Activated effector memory CD4-positive, alpha-beta T cell treated with anti-CD3 and anti-CD28 coated beads, Interleukin-2, amount 50 U/mL, for 16 hours (primary cell): ENCODE measurements around the gene WIZ.
"Not testable (repeated sequence)": the region's sequence is repeated elsewhere in the genome, so short reads cannot be mapped to it uniquely, and the experiment has no call there.

ENCODE experiments used
- DNase-seq: peaks from one replicate; pipeline ENCODE4 v3.0.0-alpha.2; 2020

The WIZ gene

GRCh38 chr19:15401397-15401710 lies 48.4 kb downstream of the WIZ start:
- DNase-seq, result no peak

DNA sequence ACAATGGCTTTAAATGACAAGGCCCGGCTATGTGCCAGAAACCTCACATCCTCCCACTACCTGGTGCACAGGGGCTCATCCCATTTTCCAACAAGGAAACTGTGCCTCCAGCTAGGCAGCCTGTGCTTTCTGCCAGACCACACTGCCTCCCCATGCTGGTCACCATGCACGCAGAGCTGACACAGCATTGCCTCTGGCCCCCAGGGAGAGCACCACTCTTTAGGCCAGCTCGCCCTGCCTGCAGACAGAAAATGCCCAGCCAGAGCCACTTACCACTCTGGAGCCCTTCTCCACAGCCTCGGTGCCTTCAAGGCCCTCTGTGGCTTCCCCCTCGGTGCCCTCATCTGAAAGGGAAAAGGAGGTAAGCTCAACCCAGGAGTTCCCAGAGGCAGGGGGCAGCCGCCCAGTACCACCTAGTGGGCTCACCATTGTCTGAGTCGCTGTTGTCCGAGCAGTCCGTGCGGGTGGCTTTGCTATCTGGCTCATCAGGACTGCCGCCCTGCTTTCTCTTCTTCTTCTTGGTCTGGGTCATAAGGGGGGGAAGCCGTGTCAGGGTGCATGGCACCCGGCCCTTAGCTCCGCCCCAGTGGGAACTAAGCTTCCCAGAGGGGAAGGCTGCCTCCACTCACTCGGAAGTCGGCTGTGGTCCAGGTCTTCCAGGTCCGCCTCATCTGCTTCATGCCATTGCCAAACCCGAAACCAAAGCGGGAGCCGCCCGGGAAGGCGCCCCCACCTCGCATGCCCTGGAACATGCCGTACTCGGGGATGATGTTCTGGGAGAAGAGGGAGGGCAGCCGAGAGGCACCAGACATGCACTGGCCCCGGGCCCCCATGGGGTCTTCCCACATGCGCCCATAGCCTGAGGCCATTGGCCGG lies 49.0 kb downstream of the WIZ start:
- DNase-seq, result no peak

GRCh38 chr19:15399635-15400034 lies 50.1 kb downstream of the WIZ start:
- DNase-seq, result no peak

DNA sequence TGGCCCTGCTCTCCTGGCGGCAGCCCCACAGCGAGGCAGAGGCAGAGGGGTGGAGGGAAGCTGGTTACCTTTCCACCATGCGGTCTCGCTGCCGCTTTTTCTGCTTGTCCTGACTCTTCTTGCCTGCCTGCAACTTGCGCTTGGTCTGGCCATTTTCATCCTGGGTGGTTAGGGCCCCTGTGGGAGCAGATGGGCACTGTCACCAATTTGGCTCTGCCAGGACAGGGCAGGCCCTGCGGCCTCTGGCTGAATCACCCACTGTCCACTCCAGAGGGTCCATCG lies 50.6 kb downstream of the WIZ start:
- DNase-seq, result no peak

GRCh38 chr19:15398501-15399233 lies 51.1 kb downstream of the WIZ start:
- DNase-seq, result no peak

DNA sequence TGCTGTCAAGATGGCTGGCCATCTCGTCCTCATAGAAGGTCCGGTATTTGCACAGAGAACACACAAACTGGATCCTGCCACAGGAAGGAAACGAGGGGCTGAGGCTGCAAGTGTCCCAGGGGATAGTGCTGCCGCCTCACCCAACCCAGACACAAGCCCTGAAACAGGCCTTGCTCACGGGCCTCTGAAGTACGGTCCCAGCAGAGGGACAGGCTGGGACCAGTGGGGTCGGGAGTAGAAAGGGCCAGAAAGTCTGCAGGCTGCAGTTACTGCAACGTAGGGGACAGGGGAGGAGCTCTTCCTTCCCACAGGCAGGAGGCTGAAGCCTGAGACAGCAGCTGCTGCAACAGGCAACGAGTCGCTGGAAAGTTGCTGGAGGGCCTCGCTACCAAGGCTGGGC lies 52.0 kb downstream of the WIZ start:
- DNase-seq, result no peak

DNA sequence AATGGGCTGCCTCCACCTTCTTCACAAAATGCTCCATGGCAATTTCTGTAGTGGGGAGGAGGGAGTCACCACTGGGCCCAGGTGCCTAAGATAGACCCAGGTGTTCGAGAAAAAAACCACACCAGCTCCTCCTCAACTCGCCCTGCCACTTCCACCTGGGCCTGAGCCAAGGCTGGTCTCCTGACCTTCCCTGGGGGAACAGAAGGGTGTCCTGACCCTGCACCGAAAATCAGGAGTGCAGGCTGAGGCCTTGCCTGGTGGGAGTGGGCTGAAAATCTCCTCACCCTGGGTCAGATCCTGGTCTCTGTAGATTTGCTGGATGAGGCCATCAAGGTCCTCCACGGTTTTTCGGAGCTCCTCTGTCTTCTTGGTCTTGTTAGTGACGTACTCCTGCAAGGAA lies 52.5 kb downstream of the WIZ start:
- no peak for DNase-seq

GRCh38 chr19:15396436-15396835 lies 53.3 kb downstream of the WIZ start:
- DNase-seq, result no peak

DNA sequence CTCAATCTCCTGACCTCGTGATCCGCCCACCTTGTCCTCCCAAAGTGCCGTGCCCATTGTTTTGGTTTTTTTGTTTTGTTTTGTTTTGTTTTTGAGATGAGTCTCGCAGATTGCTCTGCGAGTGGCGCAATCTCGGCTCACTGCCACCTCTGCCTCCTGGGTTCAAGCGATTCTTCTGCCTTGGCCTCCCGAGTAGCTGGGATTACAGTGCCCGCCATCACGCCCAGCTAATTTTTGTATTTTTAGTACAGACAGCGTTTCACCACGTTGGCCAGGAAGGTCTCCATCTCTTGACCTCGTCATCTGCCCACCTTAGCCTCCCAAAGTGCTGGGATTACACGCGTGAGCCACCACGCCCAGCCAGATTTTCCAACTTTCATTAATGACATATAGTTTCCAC lies 54.5 kb downstream of the WIZ start:
- DNase-seq, result not testable (repeated sequence)

- no peak for DNase-seq
These were observed 55.3 kb downstream of the WIZ start for GRCh38 chr19:15394426-15394825.

DNA sequence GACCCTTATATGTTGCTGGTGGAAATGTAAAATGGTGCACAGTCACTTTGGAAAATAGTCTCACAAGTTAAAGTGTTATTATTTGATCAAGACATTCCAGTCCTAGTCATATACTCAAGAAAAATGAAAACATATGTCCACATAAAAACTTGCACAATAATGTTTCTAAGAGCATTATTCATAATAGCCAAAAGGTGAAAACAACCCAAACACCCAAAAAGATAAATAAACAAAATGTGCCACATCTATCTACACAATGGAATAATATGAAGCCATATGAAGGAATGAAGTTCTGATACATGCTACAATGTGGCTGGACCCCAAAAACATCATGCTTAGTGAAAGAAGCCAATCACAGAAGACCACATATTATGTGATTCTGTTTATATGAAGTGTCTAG lies 55.8 kb downstream of the WIZ start:
- DNase-seq, result no peak

- no peak for DNase-seq
These were observed 58.9 kb downstream of the WIZ start for GRCh38 chr19:15390814-15391213.

- no peak for DNase-seq
These were observed 67.9 kb downstream of the WIZ start for GRCh38 chr19:15381864-15382263.

- no peak for DNase-seq
These were observed 68.3 kb downstream of the WIZ start for GRCh38 chr19:15381429-15381828.

GRCh38 chr19:15379999-15380647 lies 69.6 kb downstream of the WIZ start:
- no peak for DNase-seq

DNA sequence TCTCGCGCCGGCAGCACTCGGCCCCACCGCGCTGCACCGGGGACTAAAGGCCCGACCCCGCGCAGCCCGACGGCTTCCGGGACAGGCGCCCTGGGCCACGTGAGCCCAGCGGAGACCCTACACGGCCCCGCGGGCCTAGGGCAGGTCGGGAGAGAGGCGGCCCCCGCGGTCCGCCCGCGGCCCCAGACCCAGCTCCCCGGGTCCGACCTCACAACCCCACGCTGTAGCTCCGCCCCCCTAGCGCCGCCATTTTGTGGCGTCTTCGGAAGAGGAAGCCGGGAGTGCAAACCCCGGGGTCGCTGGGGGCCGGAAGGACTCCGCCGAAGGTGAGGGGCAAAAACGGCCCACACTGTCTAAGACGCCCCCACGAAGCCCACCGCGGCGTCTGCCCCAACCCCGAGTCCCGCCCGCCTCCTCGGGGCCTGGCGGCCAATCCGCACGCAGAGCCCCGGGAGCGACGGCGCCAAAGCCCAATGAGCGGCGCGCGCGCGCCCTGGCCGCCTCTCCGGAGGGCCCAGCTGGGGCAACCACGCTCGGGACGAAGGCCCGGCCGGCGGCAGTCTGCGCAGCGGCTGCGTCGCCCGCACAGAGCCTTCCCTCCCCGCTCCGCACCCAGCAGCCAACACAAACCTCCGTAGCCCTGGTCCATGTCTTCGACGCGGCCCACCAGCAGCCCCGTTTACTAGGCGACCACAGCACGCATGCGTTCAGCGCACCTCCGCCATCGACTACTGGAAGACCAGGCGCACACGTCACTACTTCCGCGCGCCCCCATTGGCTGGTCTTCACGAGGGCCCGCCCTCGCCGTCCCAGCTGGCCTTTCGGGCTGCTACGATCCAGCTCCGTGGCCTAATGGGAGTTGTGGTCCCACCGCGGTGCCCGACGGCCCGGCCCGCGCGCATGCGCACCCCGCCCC lies 70.4 kb downstream of the WIZ start, which contains the start of gene AKAP8:
TSS of gene AKAP8 (minus strand) at position 705 of the 916 bp plus-strand sequence. CDS start at position 649, 56 bp downstream.
- DNase-seq, result peak; percentile 99

- DNase-seq, result peak; percentile 82
These were observed 71.1 kb downstream of the WIZ start for GRCh38 chr19:15378534-15379082.

GRCh38 chr19:15374796-15375440 lies 74.8 kb downstream of the WIZ start:
- no peak for DNase-seq

- DNase-seq, result no peak
These were observed 75.6 kb downstream of the WIZ start for GRCh38 chr19:15374105-15374651.

DNA sequence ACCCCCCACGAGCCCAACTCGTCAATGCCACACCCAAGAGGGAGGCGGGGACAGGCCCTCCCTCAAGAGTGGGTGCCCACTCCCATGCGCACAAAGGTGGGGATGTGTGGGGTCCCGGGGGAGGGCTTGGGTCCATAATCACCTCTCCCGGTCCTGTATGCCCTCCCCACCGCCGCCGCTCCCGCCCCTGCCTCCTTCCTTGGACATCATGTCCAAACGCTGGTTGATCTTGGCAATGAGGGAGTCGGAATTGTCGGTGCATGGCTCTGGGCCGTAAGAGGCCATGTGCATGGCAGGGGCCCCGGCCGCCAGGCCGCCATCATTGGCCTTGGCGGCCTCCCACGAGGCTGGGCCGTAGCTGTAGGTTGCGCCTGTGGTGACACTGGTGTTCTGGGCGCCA lies 76.1 kb downstream of the WIZ start:
- no peak for DNase-seq

DNA sequence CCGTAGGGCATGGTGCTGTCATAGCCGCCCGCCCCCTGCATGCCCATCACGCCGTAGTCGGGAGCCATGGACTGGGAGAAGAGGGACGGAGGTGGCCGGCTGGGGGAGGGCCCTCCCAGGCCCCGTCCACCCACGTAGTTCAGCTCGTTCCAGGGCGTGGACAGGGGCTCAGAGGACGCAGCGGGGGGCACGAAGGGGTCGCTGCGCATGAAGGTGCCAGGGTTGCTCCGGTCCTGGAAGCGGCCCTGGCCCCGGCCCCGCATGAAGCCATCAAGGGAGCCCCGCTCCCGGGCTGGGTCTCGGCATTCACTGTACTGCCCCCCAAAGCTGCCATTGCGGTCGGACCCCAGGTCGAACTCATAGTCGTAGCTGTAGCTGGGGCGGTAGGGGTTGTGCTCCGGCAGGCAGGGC lies 76.9 kb downstream of the WIZ start:
- DNase-seq, result no peak

GRCh38 chr19:15372470-15372869 lies 77.3 kb downstream of the WIZ start:
- no peak for DNase-seq
